GM12878 (cell line): ENCODE measurements around the gene GRK5. TPM values are rescaled to one million over a fixed set of nuclear protein-coding genes. Genes with fewer than 3 reads are reported as not detected.

ENCODE experiments used
- ATAC-seq: fragments of 200-7000 bp; cut with Tn5 transposase; 3 replicates; pipeline ENCODE4 v1.9.1; 2020; ENCODE audit warnings: mild to moderate bottlenecking, moderate library complexity
- BruUV-seq: library from RNA; stranded (reverse); fragments of 400-500 nt; replicated peaks from 2 replicates; lab custom pipeline; 2021; lab: Mats Ljungman, UMichigan
- CTCF ChIA-PET: fragments of 300-600 bp; sonication (Branson Sonifier 250); formaldehyde crosslinking; extraction: SDS; loops from one replicate; lab custom pipeline; 2021; ENCODE audit warnings: inconsistent platforms; lab: Yijun Ruan, JAX
- POLR2A ChIA-PET: fragments of 350-600 bp; formaldehyde crosslinking; extraction: SDS; loops from one replicate; lab custom pipeline; 2021; ENCODE audit warnings: inconsistent platforms; lab: Charles Lee
- RAD21 ChIA-PET: fragments of 300-600 bp; sonication (Branson Sonifier 250); formaldehyde crosslinking; loops from one replicate; lab custom pipeline; 2023; ENCODE audit warnings: antibody characterized with exemption; ENCODE audit not compliant: unreplicated experiment; lab: Charles Lee
- SMC1A ChIA-PET: fragments of 300-600 bp; sonication (Branson Sonifier 250); formaldehyde crosslinking; loops from one replicate; lab custom pipeline; 2023; ENCODE audit not compliant: unreplicated experiment, uncharacterized antibody; lab: Charles Lee
- DNase-seq: peaks from one replicate; pipeline ENCODE4 v3.0.0-alpha.2; 2011; ENCODE audit warnings: low read depth, low spot score
- FAIRE-seq: peaks from 3 replicates; lab custom pipeline; 2011; peaks lifted over from hg19 to GRCh38; lab: Jason Lieb, UNC
- H2AFZ ChIP-seq: 2 replicates; pipeline ENCODE4 v1.6.0; 2011; ENCODE audit warnings: low read depth, low read length, control low read depth; ENCODE audit not compliant: control insufficient read depth
- H3K27ac ChIP-seq: 2 replicates; pipeline ENCODE4 v1.5.1; 2011; ENCODE audit warnings: control low read depth; ENCODE audit not compliant: control insufficient read depth, insufficient read depth
- H3K27me3 ChIP-seq, 2 experiments: replicated peaks in 1 of 2; 2 replicates each; pipeline versions ENCODE4 v1.6.0 to v1.6.1; 2011; ENCODE audit warnings: low read length in 1 of 2; ENCODE audit not compliant: control insufficient read depth in 2 of 2, insufficient read depth in 2 of 2
- H3K36me3 ChIP-seq, 2 experiments: 2 replicates each; pipeline ENCODE4 v1.5.1; 2011; ENCODE audit warnings: low read length in 1 of 2; ENCODE audit not compliant: control insufficient read depth in 2 of 2, insufficient read depth in 2 of 2
- H3K4me1 ChIP-seq: 2 replicates; pipeline ENCODE4 v1.6.1; 2011; ENCODE audit warnings: mild to moderate bottlenecking, low read length, moderate library complexity, mixed read lengths; ENCODE audit not compliant: control insufficient read depth, insufficient read depth
- H3K4me2 ChIP-seq: 2 replicates; pipeline ENCODE4 v1.6.0; 2011; ENCODE audit warnings: control low read depth; ENCODE audit not compliant: control insufficient read depth, insufficient read depth
- H3K4me3 ChIP-seq: fragments of 200-600 bp; sonication (generic); 2 replicates; pipeline ENCODE4 v1.5.1; 2016
- H3K79me2 ChIP-seq: 2 replicates; pipeline ENCODE4 v1.6.0; 2011; ENCODE audit warnings: low read length; ENCODE audit not compliant: control insufficient read depth, insufficient read depth
- H3K9ac ChIP-seq: 2 replicates; pipeline ENCODE4 v1.8.0; 2011; ENCODE audit warnings: low read length, control low read depth, mixed read lengths; ENCODE audit not compliant: control insufficient read depth, insufficient read depth
- H3K9me3 ChIP-seq: replicated peaks from 3 replicates; pipeline ENCODE4 v1.5.1; 2011; ENCODE audit warnings: mild to moderate bottlenecking, low read length; ENCODE audit not compliant: control insufficient read depth, insufficient read depth
- H4K20me1 ChIP-seq: 2 replicates; pipeline ENCODE4 v1.6.0; 2011; ENCODE audit not compliant: control insufficient read depth, insufficient read depth
- MEF2A ChIP-seq: IDR thresholded peaks from 2 replicates; pipeline ENCODE4 v1.6.1; 2011; ENCODE audit warnings: low read depth, mild to moderate bottlenecking, low read length, moderate library complexity; ENCODE audit not compliant: insufficient read depth
- MYC ChIP-seq: IDR thresholded peaks from 2 replicates; pipeline ENCODE4 v1.6.1; 2011; ENCODE audit warnings: mild to moderate bottlenecking, low read length, moderate library complexity, inconsistent platforms; ENCODE audit not compliant: insufficient read depth, insufficient replicate concordance, insufficient read length, severe bottlenecking
- NRF1 ChIP-seq: conservative IDR thresholded peaks from 2 replicates; pipeline ENCODE4 v1.6.1; 2011; ENCODE audit warnings: mild to moderate bottlenecking, low read depth, low read length, improper control_type of control experiment
- RELB ChIP-seq: fragments of 450-650 bp; IDR thresholded peaks from 2 replicates; pipeline ENCODE4 v1.6.1; 2017; ENCODE audit warnings: low read depth, mild to moderate bottlenecking, moderate library complexity
- ZNF622 ChIP-seq: fragments of 450-650 bp; IDR thresholded peaks from 2 replicates; pipeline ENCODE4 v1.6.1; 2017; ENCODE audit warnings: mild to moderate bottlenecking, inconsistent platforms
- ZNF687 ChIP-seq: fragments of 450-650 bp; IDR thresholded peaks from 2 replicates; pipeline ENCODE4 v1.6.1; 2017; ENCODE audit warnings: mild to moderate bottlenecking, moderate library complexity
- WGBS: methylation state at CpG from one replicate; pipeline ENCODE4 v1.1.6; 2016; ENCODE audit warnings: low lambda C conversion rate; ENCODE audit not compliant: insufficient replicate concordance, insufficient coverage; ENCODE audit errors: missing lambda C conversion rate; 5-methylcytosine and 5-hydroxymethylcytosine counted together
- in situ Hi-C: fragments of 300-500 bp; cut with MboI; formaldehyde crosslinking; loops from 9 replicates; pipeline ENCODE4 v1.14.3; 2018; ENCODE audit warnings: mixed read lengths
- intact Hi-C: fragments of 100-400 bp; cut with micrococcal nuclease; formaldehyde crosslinking; loops from one replicate; pipeline ENCODE4 v1.14.2; 2022; ENCODE audit not compliant: unreplicated experiment
- polyA plus RNA-seq, 11 experiments: library from polyadenylated mRNA; depleted of rRNA in 4 of 11; unstranded in 6 of 11; stranded (reverse) in 5 of 11; fragments of >200 nt; fragmentation: Nextera tagmentation in 4 of 11; fragmentation: Illumina TruSeq in 1 of 11; extraction: Ambion mirVana in 4 of 11; extraction: Trizol in 1 of 11; gene quantifications; 1 replicate in 1 of 11; 2 replicates in 10 of 11; pipeline versions ENCODE4 v1.2.1 to v1.2.3, GENCODE V29; 2011 to 2016; ENCODE audit warnings: inconsistent platforms in 2 of 11, missing spikeins in 2 of 11, low read depth in 1 of 11
- total RNA-seq, 4 experiments: library from RNA; depleted of rRNA in 3 of 4; stranded (reverse); fragments of >200 nt in 3 of 4; fragmentation: Illumina TruSeq in 1 of 4; extraction: Trizol in 1 of 4; gene quantifications; 2 replicates each; pipeline versions ENCODE4 v1.2.1 to v1.2.3, GENCODE V29; 2013 to 2021

The GRK5 gene
- total and polyA plus RNA-seq, 10 of the 15 experiments (the other 5 are each of a cell fraction or from before 2014, with no cell fraction given), result 0.11 to 22.1 (median 10.0) TPM

- BruUV-seq, result no TSS peak
- TF ChIP-seq MEF2A (no peak), NRF1 (no peak), RELB (no peak), MYC (no peak), ZNF622 (no peak), ZNF687 (no peak)
Observed at GRCh38 chr10:119442758-119443060, 235.3 kb downstream of the GRK5 start.

More at GRCh38 chr10:119442758-119443060, 235.3 kb downstream of the GRK5 start:
- H3K4me1 ChIP-seq, result peaks cover 9% of the 10 kb centered on the region
- POLR2A ChIA-PET, result interaction anchor here (1.1 kb wide), 1 partner anchor 243 kb away, joined by 3 read pairs; no protein-coding TSS in a partner anchor
- FAIRE-seq (no peak), DNase-seq (no peak), ATAC-seq (no peak)
- peaks cover 0 to 2% of the 10 kb centered on the region in 2 experiments; a peak in 1 of 4 replicates for H3K36me3 ChIP-seq
- SMC1A ChIA-PET, result interaction anchor here (3.6 to 3.9 kb wide), 2 partner anchors 240 to 244 kb away, joined by 22 to 27 read pairs; no protein-coding TSS in a partner anchor
- H4K20me1 ChIP-seq, result no peaks in the 10 kb centered on the region
- no peaks in the 10 kb centered on the region for H3K79me2 ChIP-seq
- 100% methylated on average over 4 of the region's 4 CpGs for WGBS
- in situ Hi-C loops, result no loop called here
- no peak overlapping the region for H3K9ac ChIP-seq
- H3K4me2 ChIP-seq, result 0 out of 2 replicates have a peak overlapping the region, but pooled peaks have one; percentile 13
- intact Hi-C loops, result no loop called here
- H3K9me3 ChIP-seq, result no peaks in the 10 kb centered on the region; the same call in 2 of the 3 replicates
- no peak overlapping the region for H2AFZ ChIP-seq
- no peak overlapping the region for H3K4me3 ChIP-seq
- H3K27ac ChIP-seq, result no peak overlapping the region
- CTCF ChIA-PET, result interaction anchor here (0.9 to 6.5 kb wide), 7 partner anchors 35 to 339 kb away, joined by 3 to 89 read pairs (median 5); partner anchors contain the start of genes DENND10 and GRK5
- RAD21 ChIA-PET, result interaction anchor here (1.0 to 3.8 kb wide), 3 partner anchors 47 to 243 kb away, joined by 3 to 42 read pairs (median 7); partner anchors contain the start of gene GRK5
- H3K27me3 ChIP-seq, result no peaks in the 10 kb centered on the region
